ENCODE measurements around the gene BTLA.

DNA sequence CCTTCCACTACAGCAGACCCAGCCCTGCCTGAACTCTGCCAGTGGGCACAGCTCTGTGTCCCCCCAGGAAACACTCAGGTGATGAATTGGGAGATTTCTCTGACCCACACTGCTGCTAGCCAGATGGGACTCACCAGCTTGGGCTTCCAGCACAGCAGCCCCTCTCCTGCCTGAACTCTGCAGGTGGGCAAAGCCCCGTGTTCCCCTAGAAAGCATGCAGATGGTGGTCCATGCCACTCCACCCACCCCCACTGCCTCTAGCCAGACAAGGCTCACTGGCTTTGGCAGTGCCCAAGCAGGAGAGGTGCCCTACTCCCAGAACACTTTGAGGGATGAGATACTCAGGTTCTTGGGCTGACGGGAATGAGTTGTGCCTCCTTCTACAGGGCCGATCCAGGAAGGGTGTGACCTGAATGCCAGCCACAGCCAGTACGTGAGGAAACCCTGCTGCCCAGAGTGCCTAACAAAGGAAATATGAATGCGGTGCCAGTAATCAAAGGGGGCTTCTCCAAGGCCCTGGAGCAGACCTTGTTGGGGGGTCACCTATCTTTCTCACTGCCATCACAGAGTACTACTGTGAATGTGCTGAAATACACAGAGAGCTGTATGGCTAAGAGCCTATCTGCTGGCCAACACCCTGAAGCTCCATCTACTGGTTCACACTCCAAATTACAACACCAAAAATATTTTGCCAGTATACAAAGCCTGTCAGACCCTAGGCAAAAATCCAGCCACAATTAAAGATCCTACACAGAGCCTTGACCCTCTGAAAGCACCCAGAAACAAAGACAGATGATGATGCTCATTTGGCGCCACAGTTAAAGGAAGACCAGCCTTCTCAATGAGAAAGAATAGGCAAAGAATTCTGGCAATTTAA is 61.9 kb downstream of the BTLA start:
- TF ChIP-seq, protein P1, sequence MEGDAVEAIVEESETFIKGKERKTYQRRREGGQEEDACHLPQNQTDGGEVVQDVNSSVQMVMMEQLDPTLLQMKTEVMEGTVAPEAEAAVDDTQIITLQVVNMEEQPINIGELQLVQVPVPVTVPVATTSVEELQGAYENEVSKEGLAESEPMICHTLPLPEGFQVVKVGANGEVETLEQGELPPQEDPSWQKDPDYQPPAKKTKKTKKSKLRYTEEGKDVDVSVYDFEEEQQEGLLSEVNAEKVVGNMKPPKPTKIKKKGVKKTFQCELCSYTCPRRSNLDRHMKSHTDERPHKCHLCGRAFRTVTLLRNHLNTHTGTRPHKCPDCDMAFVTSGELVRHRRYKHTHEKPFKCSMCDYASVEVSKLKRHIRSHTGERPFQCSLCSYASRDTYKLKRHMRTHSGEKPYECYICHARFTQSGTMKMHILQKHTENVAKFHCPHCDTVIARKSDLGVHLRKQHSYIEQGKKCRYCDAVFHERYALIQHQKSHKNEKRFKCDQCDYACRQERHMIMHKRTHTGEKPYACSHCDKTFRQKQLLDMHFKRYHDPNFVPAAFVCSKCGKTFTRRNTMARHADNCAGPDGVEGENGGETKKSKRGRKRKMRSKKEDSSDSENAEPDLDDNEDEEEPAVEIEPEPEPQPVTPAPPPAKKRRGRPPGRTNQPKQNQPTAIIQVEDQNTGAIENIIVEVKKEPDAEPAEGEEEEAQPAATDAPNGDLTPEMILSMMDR (IDR thresholded peaks at IDR 0.05; ENCODE audit: insufficient read depth, low read length, poor library complexity, severe bottlenecking): peak; percentile 29
- no peak for TF ChIP-seq EZH2phosphoT487 (conservative IDR thresholded peaks at IDR 0.05; ENCODE audit: low read length)
